Measurements from ENCODE around the gene THEM4. TPM values are rescaled to one million over a fixed set of nuclear protein-coding genes. Genes with fewer than 3 reads are reported as not detected.

The THEM4 gene
- total RNA-seq, 1 experiment from 2014 or later: 41.4 TPM

DNA sequence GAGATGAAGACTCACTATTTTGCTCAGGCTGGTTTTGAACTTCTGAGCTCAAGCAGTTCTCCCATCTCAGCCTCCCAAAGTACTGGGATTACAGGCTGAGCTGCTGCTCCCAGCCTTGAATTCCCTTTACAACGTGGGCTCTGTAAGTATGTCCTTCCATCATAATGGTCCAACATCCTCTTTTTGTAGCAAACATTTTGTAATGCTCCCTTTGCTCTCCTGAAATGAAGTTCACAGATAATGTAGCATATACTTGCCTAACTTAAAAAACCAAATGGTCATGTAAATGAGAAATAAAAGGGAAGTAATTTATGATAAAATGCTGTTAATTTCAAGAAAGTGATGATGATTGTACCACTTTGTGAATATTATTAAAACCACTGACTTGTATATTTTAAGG, 30.5 kb upstream of the THEM4 start:
- no peak for TF ChIP-seq CTCF (conservative IDR thresholded peaks at IDR 0.05)
- TF ChIP-seq EZH2 (IDR thresholded peaks at IDR 0.05; ENCODE audit: low read depth): no peak
- intact Hi-C loops (cut with micrococcal nuclease; ENCODE audit: unreplicated experiment): no loop called here
- H3K27ac ChIP-seq: no peak overlapping the region
- POLR2A ChIA-PET (ENCODE audit: unreplicated experiment): interaction anchor here (0.6 to 0.7 kb wide), 3 partner anchors 33 to 61 kb away, joined by 5 to 6 read pairs (median 5); no protein-coding TSS in a partner anchor
- peaks cover 55% of the 10 kb centered on the region for H3K4me1 ChIP-seq (replicated peaks; ENCODE audit: insufficient read depth)
- CTCF ChIA-PET: interaction anchor here (0.7 kb wide), 1 partner anchor 77 kb away, joined by 4 read pairs; no protein-coding TSS in a partner anchor
- H3K36me3 ChIP-seq (ENCODE audit: low read depth): no peaks in the 10 kb centered on the region
- no peaks in the 10 kb centered on the region for H3K79me2 ChIP-seq (ENCODE audit: low read depth)
- no peaks in the 10 kb centered on the region for H4K20me1 ChIP-seq (ENCODE audit: insufficient read depth)
- H3F3A ChIP-seq (ENCODE audit: insufficient read depth, low read depth): peaks cover 35% of the 10 kb centered on the region
- H2AFZ ChIP-seq: no peak overlapping the region
- BruUV-seq (replicated peaks): no TSS peak
- no peak overlapping the region for H3K4me3 ChIP-seq
- H3K27me3 ChIP-seq (ENCODE audit: insufficient read depth, low read depth): no peaks in the 10 kb centered on the region
- DNase-seq: no peak
- H3K9me3 ChIP-seq (ENCODE audit: insufficient read depth, low read depth): no peaks in the 10 kb centered on the region
- H3K9me2 ChIP-seq (ENCODE audit: insufficient read depth): no peaks in the 10 kb centered on the region
- no peak overlapping the region for H3K4me2 ChIP-seq

DNA sequence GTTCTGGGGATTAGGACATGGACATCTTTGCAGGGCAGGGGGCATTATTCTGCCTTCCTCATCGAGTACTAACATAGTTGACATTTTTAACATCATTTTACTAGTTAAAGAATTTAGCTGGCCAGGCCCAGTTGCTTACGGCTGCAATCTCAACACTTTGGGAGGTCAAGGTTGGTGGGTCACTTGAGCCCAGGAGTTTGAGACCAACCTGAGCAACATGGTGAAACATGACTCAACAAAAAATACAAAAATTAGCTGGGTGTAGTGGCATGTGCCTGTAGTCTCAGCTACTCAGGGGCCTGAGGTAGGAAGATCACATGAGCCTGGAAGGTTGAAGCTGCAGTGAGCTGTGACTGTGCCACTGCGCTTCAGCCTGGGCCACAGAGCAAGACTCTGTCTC, 29.8 kb upstream of the THEM4 start:
- H3K4me3 ChIP-seq: no peak overlapping the region
- H3K9me2 ChIP-seq (ENCODE audit: insufficient read depth): no peaks in the 10 kb centered on the region
- peaks cover 52% of the 10 kb centered on the region for H3K4me1 ChIP-seq (replicated peaks; ENCODE audit: insufficient read depth)
- no TSS peak for BruUV-seq (replicated peaks)
- DNase-seq: no peak
- H3K79me2 ChIP-seq (ENCODE audit: low read depth): no peaks in the 10 kb centered on the region
- no peaks in the 10 kb centered on the region for H3K9me3 ChIP-seq (ENCODE audit: insufficient read depth, low read depth)
- no peak overlapping the region for H3K27ac ChIP-seq
- TF ChIP-seq EZH2 (IDR thresholded peaks at IDR 0.05; ENCODE audit: low read depth): no peak
- H4K20me1 ChIP-seq (ENCODE audit: insufficient read depth): no peaks in the 10 kb centered on the region
- H3K36me3 ChIP-seq (ENCODE audit: low read depth): no peaks in the 10 kb centered on the region
- ChIA-PET POLR2A (ENCODE audit: unreplicated experiment) (interaction anchor here (0.7 kb wide), 1 partner anchor 54 kb away, joined by 6 read pairs; no protein-coding TSS in a partner anchor), CTCF (no interaction called here)
- intact Hi-C loops (cut with micrococcal nuclease; ENCODE audit: unreplicated experiment): no loop called here
- H2AFZ ChIP-seq: no peak overlapping the region
- H3K4me2 ChIP-seq: no peak overlapping the region
- H3F3A ChIP-seq (ENCODE audit: insufficient read depth, low read depth): peaks cover 33% of the 10 kb centered on the region
- H3K27me3 ChIP-seq (ENCODE audit: insufficient read depth, low read depth): no peaks in the 10 kb centered on the region

GRCh38 chr1:151936653-151937052, 27.3 kb upstream of the THEM4 start:
- Histone ChIP-seq H3K9me2 (ENCODE audit: insufficient read depth) (no peaks in the 10 kb centered on the region), H3K36me3 (ENCODE audit: low read depth) (no peaks in the 10 kb centered on the region), H4K20me1 (ENCODE audit: insufficient read depth) (no peaks in the 10 kb centered on the region), H3K4me2 (no peak overlapping the region), H3K79me2 (ENCODE audit: low read depth) (no peaks in the 10 kb centered on the region), H2AFZ (no peak overlapping the region), H3K4me3 (no peak overlapping the region), H3K27me3 (ENCODE audit: insufficient read depth, low read depth) (no peaks in the 10 kb centered on the region), H3K27ac (no peak overlapping the region), H3K4me1 (replicated peaks; ENCODE audit: insufficient read depth) (peaks cover 28% of the 10 kb centered on the region), H3K9me3 (ENCODE audit: insufficient read depth, low read depth) (no peaks in the 10 kb centered on the region), H3F3A (ENCODE audit: insufficient read depth, low read depth) (peaks cover 31% of the 10 kb centered on the region)
- ChIA-PET POLR2A (ENCODE audit: unreplicated experiment) (interaction anchor here (0.5 to 0.6 kb wide), 3 partner anchors 62 to 333 kb away, joined by 3 to 4 read pairs (median 3); no protein-coding TSS in a partner anchor), CTCF (interaction anchor here (0.7 to 1.1 kb wide), 2 partner anchors 28 to 32 kb away, joined by 3 to 9 read pairs; no protein-coding TSS in a partner anchor)
- intact Hi-C loops (cut with micrococcal nuclease; ENCODE audit: unreplicated experiment): no loop called here
- BruUV-seq (replicated peaks): no TSS peak
- DNase-seq: no peak
- no peak for TF ChIP-seq EZH2 (IDR thresholded peaks at IDR 0.05; ENCODE audit: low read depth)

DNA sequence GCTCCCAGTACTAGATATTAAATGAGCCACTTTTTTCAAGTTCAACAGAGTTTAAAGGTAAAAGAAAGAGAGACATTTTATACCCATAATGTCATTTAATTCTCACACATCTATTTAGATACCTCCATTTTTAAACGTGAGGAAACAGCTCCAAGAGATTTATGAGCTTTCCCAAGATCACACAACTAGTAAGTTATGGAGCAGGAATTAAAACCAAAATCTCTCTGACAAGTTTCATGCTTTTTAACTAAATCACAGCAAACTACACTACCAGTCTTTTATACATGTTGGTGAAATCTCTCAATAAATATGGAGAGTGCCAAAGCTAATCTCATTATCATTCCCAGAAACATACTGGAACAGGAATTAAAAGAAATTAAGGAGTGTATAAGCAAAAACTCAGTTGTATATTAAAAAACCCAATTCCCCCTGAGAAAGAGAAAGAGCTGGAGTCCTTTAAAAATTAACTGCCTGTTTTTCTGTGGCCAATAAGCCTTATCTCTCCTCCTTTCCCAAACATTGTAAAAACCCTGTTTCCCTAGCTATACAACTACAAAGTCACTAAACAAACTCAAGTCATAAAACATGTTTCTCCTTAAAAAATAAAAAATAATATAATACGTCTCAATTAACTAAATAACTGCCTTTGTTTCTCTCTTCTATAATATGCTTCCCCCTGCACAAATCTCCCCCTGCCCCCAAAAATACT, 26.7 kb upstream of the THEM4 start:
- H3K27me3 ChIP-seq (ENCODE audit: insufficient read depth, low read depth): no peaks in the 10 kb centered on the region
- H3K79me2 ChIP-seq (ENCODE audit: low read depth): no peaks in the 10 kb centered on the region
- peaks cover 22% of the 10 kb centered on the region for H3K4me1 ChIP-seq (replicated peaks; ENCODE audit: insufficient read depth)
- H3K9me3 ChIP-seq (ENCODE audit: insufficient read depth, low read depth): no peaks in the 10 kb centered on the region
- TF ChIP-seq EZH2 (IDR thresholded peaks at IDR 0.05; ENCODE audit: low read depth) (no peak), CTCF (conservative IDR thresholded peaks at IDR 0.05) (no peak)
- H3F3A ChIP-seq (ENCODE audit: insufficient read depth, low read depth): peaks cover 25% of the 10 kb centered on the region
- POLR2A ChIA-PET (ENCODE audit: unreplicated experiment): interaction anchor here (0.5 to 0.8 kb wide), 4 partner anchors 44 to 332 kb away, joined by 3 to 10 read pairs (median 4); no protein-coding TSS in a partner anchor
- BruUV-seq (replicated peaks): no TSS peak
- H3K9me2 ChIP-seq (ENCODE audit: insufficient read depth): no peaks in the 10 kb centered on the region
- CTCF ChIA-PET: interaction anchor here (0.7 to 1.3 kb wide), 5 partner anchors 9 to 67 kb away, joined by 3 to 9 read pairs (median 4); no protein-coding TSS in a partner anchor
- H2AFZ ChIP-seq: no peak overlapping the region
- no peaks in the 10 kb centered on the region for H3K36me3 ChIP-seq (ENCODE audit: low read depth)
- H3K4me3 ChIP-seq: no peak overlapping the region
- no peak overlapping the region for H3K4me2 ChIP-seq
- H3K27ac ChIP-seq: no peak overlapping the region
- no peaks in the 10 kb centered on the region for H4K20me1 ChIP-seq (ENCODE audit: insufficient read depth)
- intact Hi-C loops (cut with micrococcal nuclease; ENCODE audit: unreplicated experiment): loop anchor here (2.0 kb wide), 1 partner anchor 53 kb away; no protein-coding TSS in a partner anchor
- no peak for DNase-seq
